HEK293 (cell line): ENCODE data around the gene PARP6.

ENCODE experiments used
- GLIS2 ChIP-seq: fragments of 450-650 bp; formaldehyde crosslinking; IDR thresholded peaks from 2 replicates; pipeline ENCODE4 v1.5.1; 2016; ENCODE audit warnings: missing biosample characterization, missing genetic modification characterization
- HOXA7 ChIP-seq: sonication (generic); formaldehyde crosslinking; IDR thresholded peaks from 2 replicates; pipeline ENCODE4 v1.8.1; 2022; ENCODE audit warnings: missing genetic modification reagents, borderline replicate concordance
- IKZF3 ChIP-seq: fragments of 450-650 bp; IDR thresholded peaks from 2 replicates; pipeline ENCODE4 v1.5.0; 2018; ENCODE audit warnings: missing biosample characterization, mild to moderate bottlenecking, missing genetic modification characterization, moderate library complexity
- MZF1 ChIP-seq: fragments of 450-650 bp; formaldehyde crosslinking; IDR thresholded peaks from 2 replicates; pipeline ENCODE4 v1.5.1; 2017; ENCODE audit warnings: missing biosample characterization, missing genetic modification characterization, borderline replicate concordance
- REPIN1 ChIP-seq: fragments of 450-650 bp; formaldehyde crosslinking; IDR thresholded peaks from 2 replicates; pipeline ENCODE4 v1.5.1; 2017; ENCODE audit warnings: missing biosample characterization, missing genetic modification characterization, low read depth
- SCRT2 ChIP-seq: fragments of 450-650 bp; formaldehyde crosslinking; IDR thresholded peaks from 2 replicates; pipeline ENCODE4 v1.5.1; 2016; ENCODE audit warnings: missing biosample characterization, missing genetic modification characterization
- ZBTB1 ChIP-seq: fragments of 450-650 bp; formaldehyde crosslinking; IDR thresholded peaks from 2 replicates; pipeline ENCODE4 v1.5.1; 2016; ENCODE audit warnings: missing biosample characterization, missing genetic modification characterization
- ZBTB8A ChIP-seq: fragments of 450-650 bp; formaldehyde crosslinking; IDR thresholded peaks from 2 replicates; pipeline ENCODE4 v1.5.1; 2016; ENCODE audit warnings: missing biosample characterization, missing genetic modification characterization
- ZFP3 ChIP-seq: fragments of 450-650 bp; formaldehyde crosslinking; IDR thresholded peaks from 2 replicates; pipeline ENCODE4 v1.5.1; 2016; ENCODE audit warnings: low read depth, missing biosample characterization, missing genetic modification characterization
- ZNF157 ChIP-seq: fragments of 450-650 bp; formaldehyde crosslinking; IDR thresholded peaks from 2 replicates; pipeline ENCODE4 v1.5.1; 2016; ENCODE audit warnings: missing biosample characterization, missing genetic modification characterization
- ZNF184 ChIP-seq: fragments of 450-650 bp; IDR thresholded peaks from 2 replicates; pipeline ENCODE4 v1.5.1; 2018; ENCODE audit warnings: missing biosample characterization, mild to moderate bottlenecking, missing genetic modification characterization
- ZNF2 ChIP-seq: fragments of 450-650 bp; formaldehyde crosslinking; IDR thresholded peaks from 2 replicates; pipeline ENCODE4 v1.5.1; 2016; ENCODE audit warnings: missing biosample characterization, missing genetic modification characterization
- ZNF248 ChIP-seq: fragments of 450-650 bp; formaldehyde crosslinking; IDR thresholded peaks from 2 replicates; pipeline ENCODE4 v1.5.1; 2017; ENCODE audit warnings: missing biosample characterization, missing genetic modification characterization
- ZNF404 ChIP-seq: fragments of 450-650 bp; formaldehyde crosslinking; IDR thresholded peaks from 2 replicates; pipeline ENCODE4 v1.5.1; 2017; ENCODE audit warnings: missing biosample characterization, missing genetic modification characterization
- ZNF416 ChIP-seq: fragments of 450-650 bp; formaldehyde crosslinking; IDR thresholded peaks from 2 replicates; pipeline ENCODE4 v1.5.1; 2016; ENCODE audit warnings: missing biosample characterization, missing genetic modification characterization
- ZNF548 ChIP-seq: fragments of 450-650 bp; formaldehyde crosslinking; IDR thresholded peaks from 2 replicates; pipeline ENCODE4 v1.5.1; 2016; ENCODE audit warnings: missing biosample characterization, missing genetic modification characterization
- ZNF558 ChIP-seq: fragments of 450-650 bp; formaldehyde crosslinking; IDR thresholded peaks from 2 replicates; pipeline ENCODE4 v1.5.1; 2016; ENCODE audit warnings: missing biosample characterization, missing genetic modification characterization
- ZNF621 ChIP-seq: fragments of 450-650 bp; formaldehyde crosslinking; IDR thresholded peaks from 2 replicates; pipeline ENCODE4 v1.5.1; 2017; ENCODE audit warnings: missing biosample characterization, missing genetic modification characterization
- ZNF624 ChIP-seq: fragments of 450-650 bp; formaldehyde crosslinking; IDR thresholded peaks from 2 replicates; pipeline ENCODE4 v1.5.1; 2017; ENCODE audit warnings: missing biosample characterization, missing genetic modification characterization
- ZNF629 ChIP-seq: fragments of 450-650 bp; formaldehyde crosslinking; IDR thresholded peaks from 2 replicates; pipeline ENCODE4 v1.5.1; 2017; ENCODE audit warnings: missing biosample characterization, missing genetic modification characterization
- ZNF664 ChIP-seq: fragments of 450-650 bp; formaldehyde crosslinking; IDR thresholded peaks from 2 replicates; pipeline ENCODE4 v1.5.1; 2016; ENCODE audit warnings: missing biosample characterization, missing genetic modification characterization
- ZNF785 ChIP-seq: fragments of 450-650 bp; formaldehyde crosslinking; IDR thresholded peaks from 2 replicates; pipeline ENCODE4 v1.5.1; 2016; ENCODE audit warnings: missing biosample characterization, missing genetic modification characterization
- TF ChIP-seq, protein P1 (sequence below): fragments of 450-650 bp; formaldehyde crosslinking; IDR thresholded peaks from 2 replicates; pipeline ENCODE4 v1.5.1; 2016; ENCODE audit warnings: missing biosample characterization, missing genetic modification characterization
- TF ChIP-seq, protein P2 (sequence below): fragments of 450-650 bp; formaldehyde crosslinking; IDR thresholded peaks from 2 replicates; pipeline ENCODE4 v1.5.1; 2016; ENCODE audit warnings: missing biosample characterization, missing genetic modification characterization
- TF ChIP-seq, protein P3 (sequence below): fragments of 450-650 bp; IDR thresholded peaks from 2 replicates; pipeline ENCODE4 v1.5.1; 2018; ENCODE audit warnings: missing biosample characterization, missing genetic modification characterization
- TF ChIP-seq, protein P4 (sequence below): fragments of 450-650 bp; formaldehyde crosslinking; IDR thresholded peaks from 2 replicates; pipeline ENCODE4 v1.5.1; 2016; ENCODE audit warnings: missing biosample characterization, missing genetic modification characterization
- TF ChIP-seq, protein P5 (sequence below): fragments of 450-650 bp; formaldehyde crosslinking; IDR thresholded peaks from 2 replicates; pipeline ENCODE4 v1.5.1; 2016; ENCODE audit warnings: missing biosample characterization, missing genetic modification characterization
- TF ChIP-seq, protein P6 (sequence below): fragments of 450-650 bp; formaldehyde crosslinking; IDR thresholded peaks from 2 replicates; pipeline ENCODE4 v1.5.1; 2017; ENCODE audit warnings: missing biosample characterization, missing genetic modification characterization

The PARP6 gene

DNA sequence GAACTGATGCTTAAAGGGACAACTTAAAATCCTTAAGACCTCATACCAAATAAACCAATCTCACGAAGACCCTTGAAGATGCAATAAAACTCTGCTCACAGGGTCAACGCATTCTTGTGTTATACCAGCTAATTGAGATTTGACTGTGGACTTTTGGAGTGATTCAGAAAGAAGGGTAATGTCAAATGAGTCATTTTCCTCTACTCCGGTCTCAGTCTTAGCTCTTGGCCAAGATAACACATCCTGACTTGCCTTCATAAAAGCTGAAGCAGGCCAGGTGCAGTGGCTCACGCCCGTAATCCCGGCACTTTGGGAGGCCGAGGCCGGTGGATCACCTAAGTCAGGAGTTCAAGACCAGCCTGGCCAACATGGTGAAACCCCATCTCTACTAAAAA lies 45.2 kb downstream of the PARP6 start (continued):
- no peak for TF ChIP-seq ZNF248 (tag by site-specific recombination)
- no peak for TF ChIP-seq ZNF785
- TF ChIP-seq GLIS2 (tag by site-specific recombination): no peak
- TF ChIP-seq, protein P1, sequence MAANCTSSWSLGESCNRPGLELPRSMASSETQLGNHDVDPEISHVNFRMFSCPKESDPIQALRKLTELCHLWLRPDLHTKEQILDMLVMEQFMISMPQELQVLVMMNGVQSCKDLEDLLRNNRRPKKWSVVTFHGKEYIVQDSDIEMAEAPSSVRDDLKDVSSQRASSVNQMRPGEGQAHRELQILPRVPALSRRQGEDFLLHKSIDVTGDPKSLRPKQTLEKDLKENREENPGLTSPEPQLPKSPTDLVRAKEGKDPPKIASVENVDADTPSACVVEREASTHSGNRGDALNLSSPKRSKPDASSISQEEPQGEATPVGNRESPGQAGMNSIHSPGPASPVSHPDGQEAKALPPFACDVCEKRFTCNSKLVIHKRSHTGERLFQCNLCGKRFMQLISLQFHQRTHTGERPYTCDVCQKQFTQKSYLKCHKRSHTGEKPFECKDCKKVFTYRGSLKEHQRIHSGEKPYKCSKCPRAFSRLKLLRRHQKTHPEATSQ: no peak
- TF ChIP-seq REPIN1 (tag by site-specific recombination): no peak
- no peak for TF ChIP-seq ZNF621 (tag by site-specific recombination)
- no peak for TF ChIP-seq ZNF404 (tag by site-specific recombination)
- TF ChIP-seq, protein P2, sequence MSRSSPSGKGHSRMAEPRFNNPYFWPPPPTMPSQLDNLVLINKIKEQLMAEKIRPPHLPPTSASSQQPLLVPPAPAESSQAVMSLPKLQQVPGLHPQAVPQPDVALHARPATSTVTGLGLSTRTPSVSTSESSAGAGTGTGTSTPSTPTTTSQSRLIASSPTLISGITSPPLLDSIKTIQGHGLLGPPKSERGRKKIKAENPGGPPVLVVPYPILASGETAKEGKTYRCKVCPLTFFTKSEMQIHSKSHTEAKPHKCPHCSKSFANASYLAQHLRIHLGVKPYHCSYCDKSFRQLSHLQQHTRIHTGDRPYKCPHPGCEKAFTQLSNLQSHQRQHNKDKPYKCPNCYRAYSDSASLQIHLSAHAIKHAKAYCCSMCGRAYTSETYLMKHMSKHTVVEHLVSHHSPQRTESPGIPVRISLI: no peak
- no peak for TF ChIP-seq ZNF558
- TF ChIP-seq ZNF416 (tag by site-specific recombination): no peak
- no peak for TF ChIP-seq ZNF624 (tag by site-specific recombination)
- no peak for TF ChIP-seq SCRT2 (tag by site-specific recombination)
- TF ChIP-seq MZF1 (tag by site-specific recombination): no peak
- no peak for TF ChIP-seq ZNF2 (tag by site-specific recombination)
- peak; percentile 60; the same call in 1 of the 2 replicates for TF ChIP-seq ZNF629 (tag by site-specific recombination)
- TF ChIP-seq IKZF3 (tag by site-specific recombination): no peak
- TF ChIP-seq ZNF548: no peak
- TF ChIP-seq HOXA7: no peak
- no peak for TF ChIP-seq ZNF157
- TF ChIP-seq, protein P3, sequence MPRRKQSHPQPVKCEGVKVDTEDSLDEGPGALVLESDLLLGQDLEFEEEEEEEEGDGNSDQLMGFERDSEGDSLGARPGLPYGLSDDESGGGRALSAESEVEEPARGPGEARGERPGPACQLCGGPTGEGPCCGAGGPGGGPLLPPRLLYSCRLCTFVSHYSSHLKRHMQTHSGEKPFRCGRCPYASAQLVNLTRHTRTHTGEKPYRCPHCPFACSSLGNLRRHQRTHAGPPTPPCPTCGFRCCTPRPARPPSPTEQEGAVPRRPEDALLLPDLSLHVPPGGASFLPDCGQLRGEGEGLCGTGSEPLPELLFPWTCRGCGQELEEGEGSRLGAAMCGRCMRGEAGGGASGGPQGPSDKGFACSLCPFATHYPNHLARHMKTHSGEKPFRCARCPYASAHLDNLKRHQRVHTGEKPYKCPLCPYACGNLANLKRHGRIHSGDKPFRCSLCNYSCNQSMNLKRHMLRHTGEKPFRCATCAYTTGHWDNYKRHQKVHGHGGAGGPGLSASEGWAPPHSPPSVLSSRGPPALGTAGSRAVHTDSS: no peak
- TF ChIP-seq ZBTB8A (tag by site-specific recombination): no peak
- no peak for TF ChIP-seq ZBTB1 (tag by site-specific recombination)
- TF ChIP-seq ZNF664 (tag by site-specific recombination): peak; percentile 35; the same call in 1 of the 2 replicates
- no peak for TF ChIP-seq ZFP3
- TF ChIP-seq, protein P4, sequence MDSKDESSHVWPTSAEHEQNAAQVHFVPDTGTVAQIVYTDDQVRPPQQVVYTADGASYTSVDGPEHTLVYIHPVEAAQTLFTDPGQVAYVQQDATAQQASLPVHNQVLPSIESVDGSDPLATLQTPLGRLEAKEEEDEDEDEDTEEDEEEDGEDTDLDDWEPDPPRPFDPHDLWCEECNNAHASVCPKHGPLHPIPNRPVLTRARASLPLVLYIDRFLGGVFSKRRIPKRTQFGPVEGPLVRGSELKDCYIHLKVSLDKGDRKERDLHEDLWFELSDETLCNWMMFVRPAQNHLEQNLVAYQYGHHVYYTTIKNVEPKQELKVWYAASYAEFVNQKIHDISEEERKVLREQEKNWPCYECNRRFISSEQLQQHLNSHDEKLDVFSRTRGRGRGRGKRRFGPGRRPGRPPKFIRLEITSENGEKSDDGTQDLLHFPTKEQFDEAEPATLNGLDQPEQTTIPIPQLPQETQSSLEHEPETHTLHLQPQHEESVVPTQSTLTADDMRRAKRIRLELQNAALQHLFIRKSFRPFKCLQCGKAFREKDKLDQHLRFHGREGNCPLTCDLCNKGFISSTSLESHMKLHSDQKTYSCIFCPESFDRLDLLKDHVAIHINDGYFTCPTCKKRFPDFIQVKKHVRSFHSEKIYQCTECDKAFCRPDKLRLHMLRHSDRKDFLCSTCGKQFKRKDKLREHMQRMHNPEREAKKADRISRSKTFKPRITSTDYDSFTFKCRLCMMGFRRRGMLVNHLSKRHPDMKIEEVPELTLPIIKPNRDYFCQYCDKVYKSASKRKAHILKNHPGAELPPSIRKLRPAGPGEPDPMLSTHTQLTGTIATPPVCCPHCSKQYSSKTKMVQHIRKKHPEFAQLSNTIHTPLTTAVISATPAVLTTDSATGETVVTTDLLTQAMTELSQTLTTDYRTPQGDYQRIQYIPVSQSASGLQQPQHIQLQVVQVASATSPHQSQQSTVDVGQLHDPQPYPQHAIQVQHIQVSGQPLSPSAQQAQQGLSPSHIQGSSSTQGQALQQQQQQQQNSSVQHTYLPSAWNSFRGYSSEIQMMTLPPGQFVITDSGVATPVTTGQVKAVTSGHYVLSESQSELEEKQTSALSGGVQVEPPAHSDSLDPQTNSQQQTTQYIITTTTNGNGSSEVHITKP (tag by site-specific recombination): no peak
- peak; percentile 47; the same call in 1 of the 2 replicates for TF ChIP-seq ZNF184 (tag by site-specific recombination)
- TF ChIP-seq, protein P5, sequence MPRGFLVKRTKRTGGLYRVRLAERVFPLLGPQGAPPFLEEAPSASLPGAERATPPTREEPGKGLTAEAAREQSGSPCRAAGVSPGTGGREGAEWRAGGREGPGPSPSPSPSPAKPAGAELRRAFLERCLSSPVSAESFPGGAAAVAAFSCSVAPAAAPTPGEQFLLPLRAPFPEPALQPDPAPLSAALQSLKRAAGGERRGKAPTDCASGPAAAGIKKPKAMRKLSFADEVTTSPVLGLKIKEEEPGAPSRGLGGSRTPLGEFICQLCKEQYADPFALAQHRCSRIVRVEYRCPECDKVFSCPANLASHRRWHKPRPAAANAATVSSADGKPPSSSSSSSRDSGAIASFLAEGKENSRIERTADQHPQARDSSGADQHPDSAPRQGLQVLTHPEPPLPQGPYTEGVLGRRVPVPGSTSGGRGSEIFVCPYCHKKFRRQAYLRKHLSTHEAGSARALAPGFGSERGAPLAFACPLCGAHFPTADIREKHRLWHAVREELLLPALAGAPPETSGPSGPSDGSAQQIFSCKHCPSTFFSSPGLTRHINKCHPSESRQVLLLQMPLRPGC (tag by site-specific recombination): peak; percentile 72
- TF ChIP-seq, protein P6, sequence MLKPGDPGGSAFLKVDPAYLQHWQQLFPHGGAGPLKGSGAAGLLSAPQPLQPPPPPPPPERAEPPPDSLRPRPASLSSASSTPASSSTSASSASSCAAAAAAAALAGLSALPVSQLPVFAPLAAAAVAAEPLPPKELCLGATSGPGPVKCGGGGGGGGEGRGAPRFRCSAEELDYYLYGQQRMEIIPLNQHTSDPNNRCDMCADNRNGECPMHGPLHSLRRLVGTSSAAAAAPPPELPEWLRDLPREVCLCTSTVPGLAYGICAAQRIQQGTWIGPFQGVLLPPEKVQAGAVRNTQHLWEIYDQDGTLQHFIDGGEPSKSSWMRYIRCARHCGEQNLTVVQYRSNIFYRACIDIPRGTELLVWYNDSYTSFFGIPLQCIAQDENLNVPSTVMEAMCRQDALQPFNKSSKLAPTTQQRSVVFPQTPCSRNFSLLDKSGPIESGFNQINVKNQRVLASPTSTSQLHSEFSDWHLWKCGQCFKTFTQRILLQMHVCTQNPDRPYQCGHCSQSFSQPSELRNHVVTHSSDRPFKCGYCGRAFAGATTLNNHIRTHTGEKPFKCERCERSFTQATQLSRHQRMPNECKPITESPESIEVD (tag by site-specific recombination): peak; percentile 68; the same call in 1 of the 2 replicates
